Endothelial cell of umbilical vein (primary cell): Measurements from ENCODE around the gene CENPB. TPM values are rescaled to one million over a fixed set of nuclear protein-coding genes. Genes with fewer than 3 reads are reported as not detected.
A peak's percentile ranks its signal among the peaks of the same experiment; 100 is the strongest.

Experiments used
- BruUV-seq: library from RNA; stranded (reverse); fragments of 400-500 nt; replicated peaks from 2 replicates; lab custom pipeline; 2021; lab: Mats Ljungman, UMichigan
- CTCF ChIA-PET: fragments of 300-600, 350-600 bp; sonication (Branson Sonifier 250); formaldehyde crosslinking; loops from one replicate; lab custom pipeline; 2021; ENCODE audit warnings: antibody characterized with exemption, inconsistent platforms; lab: Charles Lee
- POLR2A ChIA-PET: fragments of 300-600, 350-600 bp; sonication (Branson Sonifier 250); formaldehyde crosslinking; loops from one replicate; lab custom pipeline; 2021; ENCODE audit warnings: antibody characterized with exemption, inconsistent platforms; lab: Charles Lee
- DNase-seq: peaks from one replicate; pipeline ENCODE4 v3.0.0-alpha.2; 2011; ENCODE audit warnings: low read depth, low spot score
- FAIRE-seq: peaks from 2 replicates; lab custom pipeline; 2011; peaks lifted over from hg19 to GRCh38; lab: Jason Lieb, UNC
- H2AFZ ChIP-seq: 2 replicates; pipeline ENCODE4 v1.6.0; 2012; ENCODE audit warnings: low read depth, low read length, control low read depth, inconsistent platforms
- H3K27ac ChIP-seq: 2 replicates; pipeline ENCODE4 v1.5.1; 2011; ENCODE audit warnings: low read depth, mild to moderate bottlenecking, control low read depth, low read length, moderate library complexity; ENCODE audit not compliant: insufficient read depth
- H3K27me3 ChIP-seq, 2 experiments: 2 replicates each; pipeline versions ENCODE4 v1.6.0 to v1.6.1; 2011; ENCODE audit warnings: low read length in 2 of 2, mixed read lengths in 1 of 2; ENCODE audit not compliant: control insufficient read depth in 2 of 2, insufficient read depth in 2 of 2
- H3K36me3 ChIP-seq, 2 experiments: 2 replicates in 1 of 2; 3 replicates in 1 of 2; pipeline ENCODE4 v1.5.1; 2011; ENCODE audit warnings: low read length in 2 of 2, mild to moderate bottlenecking in 1 of 2, moderate library complexity in 1 of 2; ENCODE audit not compliant: control insufficient read depth in 2 of 2, insufficient read depth in 2 of 2; ENCODE audit errors: extremely low read depth in 1 of 2
- H3K4me1 ChIP-seq: 3 replicates; pipeline ENCODE4 v1.5.1; 2011; ENCODE audit warnings: mild to moderate bottlenecking, low read length; ENCODE audit not compliant: control insufficient read depth, insufficient read depth; ENCODE audit errors: extremely low read depth
- H3K4me2 ChIP-seq: 2 replicates; pipeline ENCODE4 v1.6.1; 2011; ENCODE audit warnings: low read length, control low read depth, mixed read lengths; ENCODE audit not compliant: insufficient read depth
- H3K4me3 ChIP-seq, 3 experiments: fragments of 200-600 bp in 1 of 3; sonication (generic), shearing (Covaris generic) in 1 of 3; replicated peaks in 1 of 3; 2 replicates each; pipeline ENCODE4 v1.5.1; 2011 to 2016; ENCODE audit warnings: control low read depth in 3 of 3, low read length in 3 of 3, mild to moderate bottlenecking in 2 of 3, inconsistent platforms in 1 of 3, low read depth in 1 of 3, moderate library complexity in 1 of 3; ENCODE audit not compliant: insufficient read depth in 1 of 3
- H3K79me2 ChIP-seq: 2 replicates; pipeline ENCODE4 v1.6.0; 2012; ENCODE audit warnings: low read length, inconsistent platforms; ENCODE audit not compliant: control insufficient read depth, insufficient read depth
- H3K9ac ChIP-seq: replicated peaks from 2 replicates; pipeline ENCODE3; 2011; ENCODE audit warnings: low read length, control low read depth; ENCODE audit not compliant: insufficient read depth; ENCODE audit errors: extremely low read depth
- H3K9me1 ChIP-seq: replicated peaks from 3 replicates; pipeline ENCODE4 v1.6.0; 2011; ENCODE audit warnings: mild to moderate bottlenecking, low read length; ENCODE audit not compliant: control insufficient read depth, insufficient read depth; ENCODE audit errors: extremely low read depth
- H3K9me3 ChIP-seq: replicated peaks from 2 replicates; pipeline ENCODE4 v1.5.1; 2012; ENCODE audit warnings: low read length, inconsistent platforms; ENCODE audit not compliant: control insufficient read depth, insufficient read depth
- H4K20me1 ChIP-seq: replicated peaks from 2 replicates; pipeline ENCODE3; 2011; ENCODE audit warnings: mild to moderate bottlenecking, low read length; ENCODE audit not compliant: control insufficient read depth, insufficient read depth; ENCODE audit errors: extremely low read depth
- EZH2 ChIP-seq: IDR thresholded peaks from 2 replicates; pipeline ENCODE4 v1.6.1; 2012; ENCODE audit warnings: borderline replicate concordance, low read depth, mild to moderate bottlenecking, moderate library complexity, low read length, inconsistent platforms; ENCODE audit not compliant: severe bottlenecking
- FOS ChIP-seq: IDR thresholded peaks from 2 replicates; pipeline ENCODE4 v1.6.1; 2011; ENCODE audit warnings: mild to moderate bottlenecking, low read length, moderate library complexity, borderline replicate concordance; ENCODE audit not compliant: insufficient read depth
- GATA2 ChIP-seq: IDR thresholded peaks from 2 replicates; pipeline ENCODE4 v1.7.0; 2011; ENCODE audit warnings: low read depth, mild to moderate bottlenecking, moderate library complexity, mixed read lengths, low read length; ENCODE audit not compliant: insufficient read length, insufficient read depth
- JUN ChIP-seq: IDR thresholded peaks from 2 replicates; pipeline ENCODE4 v1.6.1; 2011; ENCODE audit warnings: borderline replicate concordance, low read depth; ENCODE audit not compliant: insufficient read length, insufficient read depth
- MYC ChIP-seq: IDR thresholded peaks from one replicate; pipeline ENCODE4 v1.6.1; 2011; ENCODE audit warnings: mild to moderate bottlenecking, low read depth, low read length
- POLR2A ChIP-seq: IDR thresholded peaks from 2 replicates; pipeline ENCODE4 v1.6.1; 2012; ENCODE audit warnings: low read depth, mild to moderate bottlenecking, control low read depth, low read length
- POLR2AphosphoS5 ChIP-seq: IDR thresholded peaks from 2 replicates; pipeline ENCODE4 v1.6.1; 2012; ENCODE audit warnings: low read depth, mild to moderate bottlenecking, control low read depth, low read length, moderate library complexity; ENCODE audit not compliant: insufficient read depth
- dilution Hi-C: fragments of 300-500 bp; cut with MboI; formaldehyde crosslinking; loops from one replicate; pipeline ENCODE4 v1.15.0; 2019; ENCODE audit warnings: low sequenced_read_pairs; ENCODE audit not compliant: extremely low pct_ligation_motif_present
- intact Hi-C: fragments of 100-400 bp; cut with micrococcal nuclease; formaldehyde crosslinking; loops from one replicate; pipeline ENCODE4 v1.10.0; 2022
- polyA plus RNA-seq, 4 experiments: library from polyadenylated mRNA; depleted of rRNA in 3 of 4; stranded (reverse) in 3 of 4; unstranded in 1 of 4; fragments of >200 nt; gene quantifications; 2 replicates each; pipeline versions ENCODE4 v1.2.1 to v1.2.3, GENCODE V29; 2011 to 2012; ENCODE audit warnings: missing spikeins in 1 of 4
- total RNA-seq: library from RNA; stranded (reverse); gene quantifications from 2 replicates; pipeline ENCODE4 v1.2.3, GENCODE V29; 2021
- TF ChIP-seq, protein P1 (sequence below): IDR thresholded peaks from 2 replicates; pipeline ENCODE4 v1.6.1; 2011; ENCODE audit not compliant: insufficient read depth, insufficient read length
- TF ChIP-seq, protein P2 (sequence below), 2 donors: IDR thresholded peaks; 1 replicate in 1 of 2; 2 replicates in 1 of 2; pipeline ENCODE4 v1.5.1; 2011; ENCODE audit warnings: low read length in 2 of 2, mild to moderate bottlenecking in 2 of 2, moderate library complexity in 2 of 2, control low read depth in 1 of 2, inconsistent platforms in 1 of 2, low read depth in 1 of 2; ENCODE audit not compliant: insufficient read depth in 1 of 2; ENCODE audit errors: extremely low read depth in 1 of 2

Gene CENPB
- total and polyA plus RNA-seq, 2 donors (not counting 3 experiments of a cell fraction or from before 2014, with no cell fraction given) = 30.4 to 90.3 TPM

DNA sequence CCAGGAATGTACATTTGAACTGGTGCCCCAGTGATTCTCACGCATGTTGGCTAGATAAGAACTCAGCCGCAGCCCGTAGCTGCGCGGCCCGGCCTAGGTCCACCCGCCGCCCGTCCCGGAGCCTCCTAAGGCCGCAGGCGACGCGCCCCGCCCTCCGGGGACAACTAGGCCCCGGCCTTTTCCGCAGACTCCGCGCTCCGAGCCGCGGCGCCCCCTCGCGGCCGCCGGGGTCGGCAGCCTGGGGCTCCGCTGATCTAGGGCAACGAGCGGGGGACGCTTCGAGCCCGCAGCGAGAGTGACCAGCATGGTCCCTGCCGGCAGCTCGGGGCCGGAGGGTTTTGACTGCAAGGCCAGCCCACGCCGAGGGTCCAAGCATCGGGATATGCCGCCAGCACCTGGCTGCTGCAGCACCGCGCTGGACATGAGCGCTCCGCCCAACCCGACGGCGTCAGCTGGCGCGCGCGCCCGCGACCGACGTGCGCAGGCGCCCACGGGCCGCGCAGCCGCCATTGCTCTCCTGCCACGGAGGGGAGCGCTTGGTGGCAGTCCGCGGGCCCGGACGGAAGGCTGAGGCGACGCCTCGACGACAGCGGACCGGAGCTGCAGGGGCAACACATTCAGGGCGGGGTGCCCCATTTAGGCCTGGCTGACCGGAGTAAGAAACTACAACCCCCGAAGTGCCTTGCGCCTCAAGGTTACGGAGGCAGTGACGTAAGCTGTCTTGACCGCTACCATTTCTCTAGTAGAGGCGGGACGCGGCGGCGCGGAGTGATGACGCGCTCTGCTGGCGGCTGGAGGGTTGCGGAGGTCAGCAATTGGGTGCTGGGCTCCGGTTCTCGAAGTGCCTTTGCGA lies 33.7 kb upstream of the CENPB start, which contains the start of gene AP5S1:
TSS of gene AP5S1 (plus strand) at position 500 of the 853 bp plus-strand sequence. CDS start 1,571 bp downstream, outside the sequence.
- H4K20me1 ChIP-seq = no peaks in the 10 kb centered on the region
- ChIA-PET CTCF (interaction anchor here (0.7 to 5.1 kb wide), 23 partner anchors 9 to 265 kb away, joined by 3 to 214 read pairs (median 5); partner anchors contain the start of genes ADISSP, CDC25B, CENPB and SPEF1), POLR2A (interaction anchor here (0.5 to 1.7 kb wide), 8 partner anchors 15 to 265 kb away, joined by 3 to 5 read pairs (median 4); partner anchors contain the start of gene CDC25B)
- peak; percentile 96 for FAIRE-seq
- peaks cover 7% of the 10 kb centered on the region for H3K4me1 ChIP-seq
- peak; percentile 96 for DNase-seq
- TF ChIP-seq FOS (no peak), JUN (peak; percentile 49), MYC (no peak), EZH2 (no peak), POLR2A (peak; percentile 81), POLR2AphosphoS5 (peak; percentile 87), GATA2 (no peak)
- TF ChIP-seq, protein P1, sequence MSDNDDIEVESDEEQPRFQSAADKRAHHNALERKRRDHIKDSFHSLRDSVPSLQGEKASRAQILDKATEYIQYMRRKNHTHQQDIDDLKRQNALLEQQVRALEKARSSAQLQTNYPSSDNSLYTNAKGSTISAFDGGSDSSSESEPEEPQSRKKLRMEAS = no peak
- TF ChIP-seq, protein P2, sequence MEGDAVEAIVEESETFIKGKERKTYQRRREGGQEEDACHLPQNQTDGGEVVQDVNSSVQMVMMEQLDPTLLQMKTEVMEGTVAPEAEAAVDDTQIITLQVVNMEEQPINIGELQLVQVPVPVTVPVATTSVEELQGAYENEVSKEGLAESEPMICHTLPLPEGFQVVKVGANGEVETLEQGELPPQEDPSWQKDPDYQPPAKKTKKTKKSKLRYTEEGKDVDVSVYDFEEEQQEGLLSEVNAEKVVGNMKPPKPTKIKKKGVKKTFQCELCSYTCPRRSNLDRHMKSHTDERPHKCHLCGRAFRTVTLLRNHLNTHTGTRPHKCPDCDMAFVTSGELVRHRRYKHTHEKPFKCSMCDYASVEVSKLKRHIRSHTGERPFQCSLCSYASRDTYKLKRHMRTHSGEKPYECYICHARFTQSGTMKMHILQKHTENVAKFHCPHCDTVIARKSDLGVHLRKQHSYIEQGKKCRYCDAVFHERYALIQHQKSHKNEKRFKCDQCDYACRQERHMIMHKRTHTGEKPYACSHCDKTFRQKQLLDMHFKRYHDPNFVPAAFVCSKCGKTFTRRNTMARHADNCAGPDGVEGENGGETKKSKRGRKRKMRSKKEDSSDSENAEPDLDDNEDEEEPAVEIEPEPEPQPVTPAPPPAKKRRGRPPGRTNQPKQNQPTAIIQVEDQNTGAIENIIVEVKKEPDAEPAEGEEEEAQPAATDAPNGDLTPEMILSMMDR (IDR thresholded peaks at IDR 0.05; ENCODE audit: extremely low read depth in 1 of 2, insufficient read depth in 1 of 2, low read depth in 1 of 2, low read length in 2 of 2) = peak; percentile 92 to 100
- peak within 1 kb of the TSS; percentile 94 for H3K9ac ChIP-seq
- H3K4me3 ChIP-seq = peak within 1 kb of the TSS; percentile 50 to 86 (median 55)
- H3K9me1 ChIP-seq = no peaks in the 10 kb centered on the region
- peak within 1 kb of the TSS; percentile 92 for H3K4me2 ChIP-seq
- intact Hi-C loops = loop anchor here (1.0 to 2.0 kb wide), 8 partner anchors 9 to 194 kb away; partner anchors contain the start of genes CDC25B, CENPB, MAVS and PANK2
- H3K36me3 ChIP-seq = peaks cover 2 to 14% of the 10 kb centered on the region in 2 experiments
- peak within 1 kb of the TSS; percentile 84 for H3K27ac ChIP-seq
- peaks cover 4% of the 10 kb centered on the region for H3K79me2 ChIP-seq
- dilution Hi-C loops = no loop called here
- H2AFZ ChIP-seq = peak within 1 kb of the TSS; percentile 43
- no peaks in the 10 kb centered on the region for H3K27me3 ChIP-seq
- BruUV-seq = TSS peak; percentile 68
- H3K9me3 ChIP-seq = no peaks in the 10 kb centered on the region
